HCT116 (cell line): ENCODE measurements around the gene HDAC8. TPM values are rescaled to one million over a fixed set of nuclear protein-coding genes. Genes with fewer than 3 reads are reported as not detected.
"Not testable (repeated sequence)": the region's sequence is repeated elsewhere in the genome, so short reads cannot be mapped to it uniquely, and the experiment has no call there.

Source experiments
- ATAC-seq: fragments of 200-7000 bp; cut with Tn5 transposase; 2 replicates; pipeline ENCODE4 v1.9.1; 2020; ENCODE audit warnings: mild to moderate bottlenecking, moderate library complexity
- BruUV-seq: library from RNA; stranded (reverse); fragments of 400-500 nt; replicated peaks from 2 replicates; lab custom pipeline; 2021; lab: Mats Ljungman, UMichigan
- CTCF ChIA-PET: fragments of 300-600 bp; sonication (Branson Sonifier 250); formaldehyde crosslinking; loops from one replicate; lab custom pipeline; 2021; ENCODE audit warnings: antibody characterized with exemption; lab: Charles Lee
- POLR2A ChIA-PET: fragments of 300-600, 350-600 bp; sonication (Branson Sonifier 250); formaldehyde crosslinking; loops from one replicate; lab custom pipeline; 2021; ENCODE audit warnings: antibody characterized with exemption; lab: Charles Lee
- RAD21 ChIA-PET, 2 experiments: fragments of 300-600 bp; sonication (Branson Sonifier 250); formaldehyde crosslinking; loops; one replicate each; lab custom pipeline; 2023; ENCODE audit warnings: low total read pairs in 2 of 2; ENCODE audit not compliant: uncharacterized antibody in 2 of 2, unreplicated experiment in 2 of 2, low non-redundant PET in 1 of 2; lab: Charles Lee
- DNase-seq: peaks from one replicate; pipeline ENCODE4 v3.0.0-alpha.2; 2010; ENCODE audit warnings: low read depth, low spot score
- H2AFZ ChIP-seq: fragments of 200-600 bp; shearing (Covaris generic), sonication (generic); 2 replicates; pipeline ENCODE4 v1.6.1; 2017; ENCODE audit warnings: low read depth, mixed run types, mixed read lengths, antibody characterized with exemption, low read length; ENCODE audit not compliant: poor library complexity, severe bottlenecking
- H3K27ac ChIP-seq: 2 replicates; pipeline ENCODE4 v1.5.1; 2012; ENCODE audit warnings: low read depth, low read length
- H3K27me3 ChIP-seq: fragments of 200-600 bp; sonication (generic); 2 replicates; pipeline ENCODE4 v1.6.1; 2016; ENCODE audit warnings: mixed run types, low read length, mixed read lengths; ENCODE audit not compliant: insufficient read depth
- H3K36me3 ChIP-seq, 2 experiments: fragments of 200-500 bp in 1 of 2; fragments of 200-600 bp in 1 of 2; sonication (Bioruptor generic) in 1 of 2; sonication (generic) in 1 of 2; 2 replicates each; pipeline versions ENCODE4 v1.5.1 to v1.6.1; 2014 to 2016; ENCODE audit warnings: low read length in 2 of 2, inconsistent platforms in 1 of 2, mixed read lengths in 1 of 2, mixed run types in 1 of 2; ENCODE audit not compliant: insufficient read depth in 2 of 2, control insufficient read depth in 1 of 2
- H3K4me1 ChIP-seq, 2 experiments: fragments of 200-600 bp in 1 of 2; sonication (generic) in 1 of 2; 2 replicates each; pipeline versions ENCODE4 v1.5.1 to v1.6.1; 2012 to 2017; ENCODE audit warnings: low read length in 2 of 2, inconsistent platforms in 1 of 2, mild to moderate bottlenecking in 1 of 2, mixed read lengths in 1 of 2, mixed run types in 1 of 2, moderate library complexity in 1 of 2; ENCODE audit not compliant: insufficient read depth in 2 of 2, control insufficient read depth in 1 of 2
- H3K4me2 ChIP-seq: fragments of 200-600 bp; sonication (generic); 2 replicates; pipeline ENCODE4 v1.6.1; 2017; ENCODE audit warnings: mixed run types, low read length, mixed read lengths
- H3K4me3 ChIP-seq, 2 experiments: fragments of 200-600 bp in 1 of 2; sonication (generic) in 1 of 2; replicated peaks in 1 of 2; 2 replicates each; pipeline ENCODE4 v1.5.1; 2011 to 2016; ENCODE audit warnings: low read length in 2 of 2, control low read depth in 1 of 2, low read depth in 1 of 2, mild to moderate bottlenecking in 1 of 2, mixed read lengths in 1 of 2, mixed run types in 1 of 2
- H3K79me2 ChIP-seq: fragments of 200-600 bp; sonication (generic); 2 replicates; pipeline ENCODE4 v1.6.1; 2017; ENCODE audit warnings: mild to moderate bottlenecking, mixed run types, low read length, moderate library complexity, mixed read lengths; ENCODE audit not compliant: insufficient read depth
- H3K9ac ChIP-seq: fragments of 200-600 bp; sonication (generic); 2 replicates; pipeline ENCODE4 v1.6.1; 2016; ENCODE audit warnings: low read length, mixed read lengths
- H3K9me2 ChIP-seq: fragments of 200-600 bp; sonication (generic), shearing (Covaris generic); 2 replicates; pipeline ENCODE4 v1.6.1; 2017; ENCODE audit warnings: mixed run types, mild to moderate bottlenecking, moderate library complexity; ENCODE audit not compliant: insufficient read depth
- H3K9me3 ChIP-seq, 2 experiments: fragments of 200-500 bp in 1 of 2; fragments of 200-600 bp in 1 of 2; sonication (Bioruptor generic) in 1 of 2; sonication (generic) in 1 of 2; 2 replicates each; pipeline ENCODE4 v1.6.1; 2014 to 2017; ENCODE audit warnings: low read length in 2 of 2, mixed read lengths in 2 of 2, inconsistent platforms in 1 of 2, low read depth in 1 of 2, mild to moderate bottlenecking in 1 of 2, mixed run types in 1 of 2, moderate library complexity in 1 of 2; ENCODE audit not compliant: control insufficient read depth in 1 of 2, insufficient read depth in 1 of 2
- H4K20me1 ChIP-seq: fragments of 200-600 bp; sonication (generic), shearing (Covaris generic); 2 replicates; pipeline ENCODE4 v1.6.1; 2017; ENCODE audit warnings: mixed run types, mild to moderate bottlenecking, moderate library complexity; ENCODE audit not compliant: insufficient read depth
- CEBPB ChIP-seq: IDR thresholded peaks from 2 replicates; pipeline ENCODE4 v1.6.1; 2012; ENCODE audit warnings: low read depth
- ELF1 ChIP-seq: IDR thresholded peaks from 2 replicates; pipeline ENCODE4 v1.6.1; 2012; ENCODE audit warnings: low read depth, borderline replicate concordance
- SIN3A ChIP-seq: IDR thresholded peaks from 2 replicates; pipeline ENCODE4 v1.6.1; 2012; ENCODE audit warnings: low read depth
- SP1 ChIP-seq: IDR thresholded peaks from 2 replicates; pipeline ENCODE4 v1.6.1; 2012; ENCODE audit warnings: low read depth
- SRF ChIP-seq: IDR thresholded peaks from 2 replicates; pipeline ENCODE4 v1.6.1; 2012; ENCODE audit warnings: low read depth
- TCF7L2 ChIP-seq: IDR thresholded peaks from 2 replicates; pipeline ENCODE4 v1.7.0; 2011; ENCODE audit warnings: borderline replicate concordance, inconsistent platforms; ENCODE audit not compliant: insufficient read depth, insufficient read length; ENCODE audit errors: extremely low read depth
- YY1 ChIP-seq: IDR thresholded peaks from 2 replicates; pipeline ENCODE4 v1.6.1; 2011; ENCODE audit warnings: low read length, low read depth, moderate library complexity, mild to moderate bottlenecking; ENCODE audit not compliant: insufficient replicate concordance; ENCODE audit errors: extremely low read depth
- intact Hi-C: fragments of 100-400 bp; cut with micrococcal nuclease; formaldehyde crosslinking; loops from 2 replicates; pipeline ENCODE4 v1.10.0; 2022
- total RNA-seq: library from RNA; stranded (reverse); gene quantifications from one replicate; pipeline ENCODE4 v1.2.1, GENCODE V29; 2021; ENCODE audit not compliant: unreplicated experiment

Gene HDAC8
- total RNA-seq, 1 experiment from 2014 or later, result 24.1 TPM

DNA sequence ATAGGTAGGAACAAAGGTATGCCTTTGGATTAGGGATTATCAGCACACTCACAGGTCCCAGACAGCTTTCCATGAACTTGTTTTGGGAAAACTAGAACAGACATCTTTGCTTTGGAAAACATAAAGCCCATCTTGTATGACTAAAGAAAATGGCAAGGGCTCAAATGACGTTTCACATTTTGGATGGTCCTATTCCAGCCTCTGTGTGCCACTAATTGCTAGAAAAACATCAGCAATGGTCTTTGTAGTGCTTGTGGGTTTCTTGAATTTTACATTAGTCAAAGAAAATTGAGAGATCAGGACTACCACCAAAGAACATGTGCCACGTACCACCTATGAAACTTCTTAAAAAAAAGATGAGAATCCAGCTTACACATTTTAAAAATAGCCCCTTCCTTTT is 111.4 kb downstream of the HDAC8 start:
- Histone ChIP-seq H3K9me3 (no peaks in the 10 kb centered on the region), H2AFZ (no peak overlapping the region), H3K9ac (no peak overlapping the region), H3K27ac (no peak overlapping the region), H3K9me2 (no peaks in the 10 kb centered on the region), H3K4me1 (no peaks in the 10 kb centered on the region), H3K4me3 (no peak overlapping the region), H3K4me2 (no peak overlapping the region), H3K27me3 (no peaks in the 10 kb centered on the region), H3K36me3 (no peaks in the 10 kb centered on the region; a peak in 1 of 4 replicates), H4K20me1 (no peaks in the 10 kb centered on the region), H3K79me2 (no peaks in the 10 kb centered on the region)
- BruUV-seq, result no TSS peak
- DNase-seq (no peak), ATAC-seq (no peak)
- ChIA-PET CTCF (no interaction called here), POLR2A (no interaction called here), RAD21 (no interaction called here)
- TF ChIP-seq CEBPB, result no peak
- intact Hi-C loops, result no loop called here

- no peak overlapping the region for H3K27ac ChIP-seq
- no peaks in the 10 kb centered on the region for H3K4me1 ChIP-seq
- H3K4me2 ChIP-seq, result no peak overlapping the region
- H3K36me3 ChIP-seq, result no peaks in the 10 kb centered on the region; a peak in 1 of 4 replicates
- DNase-seq (no peak), ATAC-seq (no peak)
- H3K9me2 ChIP-seq, result no peaks in the 10 kb centered on the region
- no peak overlapping the region for H3K4me3 ChIP-seq
- H3K9me3 ChIP-seq, result no peaks in the 10 kb centered on the region
- BruUV-seq, result no TSS peak
- ChIA-PET CTCF (no interaction called here), RAD21 (no interaction called here), POLR2A (no interaction called here)
- no peaks in the 10 kb centered on the region for H4K20me1 ChIP-seq
- no peak overlapping the region for H3K9ac ChIP-seq
- intact Hi-C loops, result no loop called here
- TF ChIP-seq SIN3A (no peak), TCF7L2 (no peak), SP1 (no peak), ELF1 (no peak), SRF (no peak), YY1 (no peak)
- H3K79me2 ChIP-seq, result no peaks in the 10 kb centered on the region
- H2AFZ ChIP-seq, result no peak overlapping the region
- no peaks in the 10 kb centered on the region for H3K27me3 ChIP-seq
Measured at GRCh38 chrX:72460715-72461114, 111.9 kb downstream of the HDAC8 start.

DNA sequence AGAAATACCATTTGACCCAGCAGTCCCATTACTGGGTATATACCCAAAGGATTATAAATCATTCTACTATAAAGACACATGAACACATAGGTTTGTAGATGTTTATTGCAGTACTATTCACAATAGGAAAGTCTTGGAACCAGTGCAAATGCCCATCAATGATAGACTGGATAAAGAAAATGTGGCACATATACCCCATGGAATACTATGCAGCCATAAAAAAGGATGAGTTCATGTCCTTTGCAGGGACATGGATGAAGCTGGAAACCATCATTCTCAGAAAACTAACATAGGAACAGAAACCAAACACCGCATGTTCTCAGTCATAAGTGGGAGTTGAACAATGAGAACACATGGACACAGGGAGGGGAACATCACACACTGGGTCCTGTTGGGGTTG is 123.6 kb downstream of the HDAC8 start:
- H2AFZ ChIP-seq, DNase-seq, H3K9me2 ChIP-seq, BruUV-seq, RAD21 ChIA-PET, H4K20me1 ChIP-seq, H3K79me2 ChIP-seq, H3K9me3 ChIP-seq, POLR2A ChIA-PET, H3K4me1 ChIP-seq, H3K27me3 ChIP-seq, CTCF ChIA-PET, H3K27ac ChIP-seq, H3K4me2 ChIP-seq, ATAC-seq, H3K4me3 ChIP-seq, H3K36me3 ChIP-seq, H3K9ac ChIP-seq, intact Hi-C loops: not testable (repeated sequence)

GRCh38 chrX:72440764-72441163 is 131.9 kb downstream of the HDAC8 start:
- ATAC-seq, H3K4me1 ChIP-seq, RAD21 ChIA-PET, H3K9me2 ChIP-seq, H3K27ac ChIP-seq, DNase-seq, BruUV-seq, H3K79me2 ChIP-seq, H3K4me2 ChIP-seq, H2AFZ ChIP-seq, H3K9ac ChIP-seq, intact Hi-C loops, H4K20me1 ChIP-seq, H3K36me3 ChIP-seq, H3K4me3 ChIP-seq, H3K9me3 ChIP-seq, H3K27me3 ChIP-seq, POLR2A ChIA-PET, CTCF ChIA-PET: not testable (repeated sequence)
